Measurements from ENCODE around the gene ISCA2.
"Not testable (repeated sequence)": the region's sequence is repeated elsewhere in the genome, so short reads cannot be mapped to it uniquely, and the experiment has no call there.

The ISCA2 gene

GRCh38 chr14:74493343-74494261 is at the start of gene ISCA2:
Gene ISCA2 (plus strand): TSS chr14:74493765. CDS start chr14:74493775, 10 bp downstream.
- peak; percentile 100 for DNase-seq

- DNase-seq, result no peak
Measured at GRCh38 chr14:74444866-74445265, 48.7 kb upstream of the ISCA2 start.

- DNase-seq, result not testable (repeated sequence)
Measured at GRCh38 chr14:74454397-74454796, 39.2 kb upstream of the ISCA2 start.

- DNase-seq, result no peak
Measured at GRCh38 chr14:74456684-74457564, 36.6 kb upstream of the ISCA2 start.

- DNase-seq, result no peak
Measured at GRCh38 chr14:74457565-74457895, 36.0 kb upstream of the ISCA2 start.

- peak; percentile 79 for DNase-seq
Measured at GRCh38 chr14:74459289-74459946, 34.1 kb upstream of the ISCA2 start.

GRCh38 chr14:74459976-74460375 is 33.6 kb upstream of the ISCA2 start:
- no peak for DNase-seq

GRCh38 chr14:74462993-74463392 is 30.6 kb upstream of the ISCA2 start:
- DNase-seq, result no peak

GRCh38 chr14:74463697-74464096 is 29.9 kb upstream of the ISCA2 start:
- DNase-seq, result no peak

GRCh38 chr14:74464785-74465184 is 28.8 kb upstream of the ISCA2 start:
- no peak for DNase-seq

- DNase-seq, result no peak
Measured at GRCh38 chr14:74465335-74465734, 28.2 kb upstream of the ISCA2 start.

- DNase-seq, result no peak
Measured at GRCh38 chr14:74468513-74468912, 25.1 kb upstream of the ISCA2 start.

- DNase-seq, result no peak
Measured at GRCh38 chr14:74469548-74470518, 23.7 kb upstream of the ISCA2 start.

GRCh38 chr14:74472601-74473000 is 21.0 kb upstream of the ISCA2 start:
- no peak for DNase-seq

GRCh38 chr14:74474376-74474775 is 19.2 kb upstream of the ISCA2 start:
- DNase-seq, result no peak

- DNase-seq, result peak; percentile 76
Measured at GRCh38 chr14:74475678-74476077, 17.9 kb upstream of the ISCA2 start.

- no peak for DNase-seq
Measured at GRCh38 chr14:74476107-74476506, 17.5 kb upstream of the ISCA2 start.

GRCh38 chr14:74476607-74477006 is 17.0 kb upstream of the ISCA2 start:
- DNase-seq, result no peak

GRCh38 chr14:74478996-74479635 is 14.4 kb upstream of the ISCA2 start:
- DNase-seq, result peak; percentile 34

GRCh38 chr14:74480046-74480445 is 13.5 kb upstream of the ISCA2 start:
- DNase-seq, result no peak

GRCh38 chr14:74482571-74482970 is 11.0 kb upstream of the ISCA2 start:
- DNase-seq, result no peak

GRCh38 chr14:74483321-74483720 is 10.2 kb upstream of the ISCA2 start:
- DNase-seq, result no peak

Measured in HCEC 1CT (cell line).